ENCODE data around the gene PDPK1. TPM values are rescaled to one million over a fixed set of nuclear protein-coding genes. Genes with fewer than 3 reads are reported as not detected.

Gene PDPK1
- total and polyA plus RNA-seq, 2 of the 4 experiments (the other 2 are of a cell fraction): 10.6 to 27.3 TPM

- Histone ChIP-seq H3K9me3 (ENCODE audit: control insufficient read depth, insufficient read depth, low read length) (no peaks in the 10 kb centered on the region), H3K4me1 (ENCODE audit: control insufficient read depth, insufficient read depth, low read length) (peaks cover 4% of the 10 kb centered on the region), H2BK120ac (ENCODE audit: low read depth, low read length) (no peak overlapping the region), H3K23ac (ENCODE audit: low read depth, low read length) (no peak overlapping the region), H2BK20ac (ENCODE audit: low read depth, low read length) (no peak overlapping the region), H2AK5ac (ENCODE audit: low read depth, low read length) (no peak overlapping the region), H4K91ac (ENCODE audit: insufficient read depth, low read depth, low read length) (no peak overlapping the region), H2AK9ac (replicated peaks; ENCODE audit: low read depth, low read length, poor library complexity) (peak overlapping the region; percentile 39), H3K27me3 (ENCODE audit: control insufficient read depth, insufficient read depth, low read length) (no peaks in the 10 kb centered on the region), H3K79me1 (ENCODE audit: low read depth in 1 of 2, low read length in 2 of 2) (peaks cover 15 to 44% of the 10 kb centered on the region in 2 experiments), H3K36me3 (ENCODE audit: control insufficient read depth, insufficient read depth, low read length) (peaks cover 57% of the 10 kb centered on the region), H3K4me2 (ENCODE audit: low read depth, low read length) (no peak overlapping the region), H3K9ac (ENCODE audit: low read depth, low read length) (no peak overlapping the region), H3K56ac (ENCODE audit: extremely low read depth, insufficient read depth, low read length) (no peak overlapping the region), H2BK15ac (ENCODE audit: low read depth, low read length) (no peak overlapping the region), H3K4ac (ENCODE audit: low read depth, low read length) (no peak overlapping the region), H4K5ac (ENCODE audit: low read depth, low read length) (no peak overlapping the region), H2AFZ (replicated peaks; ENCODE audit: low read length, poor library complexity) (no peak overlapping the region), H3K9me1 (ENCODE audit: insufficient read depth, low read length) (0 out of 2 replicates have a peak, but pooled peaks cover 3% of the 10 kb centered on the region), H3K14ac (replicated peaks; ENCODE audit: low read depth, low read length) (no peak overlapping the region), H4K8ac (ENCODE audit: low read depth in 2 of 2, low read length in 2 of 2) (no peak overlapping the region), H3K27ac (ENCODE audit: insufficient read depth, low read length) (no peak overlapping the region), H2BK5ac (ENCODE audit: low read depth, low read length, poor library complexity, severe bottlenecking) (no peak overlapping the region), H3K4me3 (ENCODE audit: insufficient read depth, low read depth, low read length) (no peak overlapping the region), H4K20me1 (ENCODE audit: insufficient read depth, low read length) (no peaks in the 10 kb centered on the region; the same call in none of the 2 replicates), H3K18ac (ENCODE audit: low read depth, low read length) (no peak overlapping the region)
- TF ChIP-seq RFX5 (IDR thresholded peaks at IDR 0.05; ENCODE audit: low read depth, low read length): no peak
- no peak for TF ChIP-seq CTCF (conservative IDR thresholded peaks at IDR 0.05; ENCODE audit: low read depth, low read length)
- no peak for TF ChIP-seq FOS (IDR thresholded peaks at IDR 0.05; ENCODE audit: low read depth, low read length)
- no peak for TF ChIP-seq MXI1 (IDR thresholded peaks at IDR 0.05; ENCODE audit: borderline replicate concordance, low read depth, low read length)
- no peak for TF ChIP-seq BHLHE40 (IDR thresholded peaks at IDR 0.05; ENCODE audit: low read depth, low read length)
- no peak for TF ChIP-seq NFE2L2 (IDR thresholded peaks at IDR 0.05; ENCODE audit: low read depth, low read length)
- no peak for TF ChIP-seq RAD21 (IDR thresholded peaks at IDR 0.05; ENCODE audit: low read length)
- TF ChIP-seq SMC3 (IDR thresholded peaks at IDR 0.05; ENCODE audit: low read depth, low read length): no peak
- no peak for TF ChIP-seq MAFK (IDR thresholded peaks at IDR 0.05; ENCODE audit: low read depth, low read length)
- TF ChIP-seq CHD1 (IDR thresholded peaks at IDR 0.05; ENCODE audit: low read depth, low read length): no peak
- no peak for TF ChIP-seq POLR2A (IDR thresholded peaks at IDR 0.05; ENCODE audit: low read depth, low read length)
- TF ChIP-seq CEBPB (IDR thresholded peaks at IDR 0.05; ENCODE audit: low read depth, low read length): no peak
- TF ChIP-seq RCOR1 (IDR thresholded peaks at IDR 0.05; ENCODE audit: insufficient replicate concordance, low read length): no peak
- TF ChIP-seq USF2 (IDR thresholded peaks at IDR 0.05; ENCODE audit: low read depth, low read length): no peak
- TF ChIP-seq MAZ (IDR thresholded peaks at IDR 0.05; ENCODE audit: borderline replicate concordance, low read depth, low read length): no peak
- TF ChIP-seq ELK1 (IDR thresholded peaks at IDR 0.05; ENCODE audit: borderline replicate concordance, low read depth, low read length): no peak
- DNase-seq (no peak), ATAC-seq (ENCODE audit: low read depth) (no peak)
- intact Hi-C loops (cut with micrococcal nuclease) (no loop called here), dilution Hi-C loops (cut with HindIII; ENCODE audit: low sequenced_read_pairs, unreplicated experiment) (no loop called here), in situ Hi-C loops (cut with MboI; ENCODE audit: low sequenced_read_pairs) (no loop called here)
- 83% methylated on average over 6 of the region's 8 CpGs; no CpG with 5 or more reads in 1 of the 2 experiments for WGBS, 2 experiments (ENCODE audit: extremely low coverage in 2 of 2, insufficient read length in 1 of 2)
- no TSS peak for BruUV-seq (replicated peaks)
- ChIA-PET CTCF (no interaction called here), POLR2A (ENCODE audit: unreplicated experiment) (no interaction called here)
These were observed 11.7 kb upstream of the PDPK1 start for GRCh38 chr16:2526135-2526534.

All from IMR-90 (cell line).